Ishikawa (cell line): Measurements from ENCODE around the gene KLF6.

Source experiments
- CEBPB ChIP-seq: IDR thresholded peaks from 2 replicates; pipeline ENCODE4 v1.6.1; 2012
- CREB1 ChIP-seq: IDR thresholded peaks from 2 replicates; pipeline ENCODE4 v1.6.1; 2012; ENCODE audit warnings: low read depth
- EGR1 ChIP-seq: IDR thresholded peaks from 2 replicates; pipeline ENCODE4 v1.6.1; 2012
- EP300 ChIP-seq: IDR thresholded peaks from 2 replicates; pipeline ENCODE4 v1.6.1; 2012; ENCODE audit warnings: borderline replicate concordance
- FOXM1 ChIP-seq: IDR thresholded peaks from 2 replicates; pipeline ENCODE4 v1.6.1; 2012; ENCODE audit warnings: low read depth, borderline replicate concordance
- MAX ChIP-seq: IDR thresholded peaks from 2 replicates; pipeline ENCODE4 v1.6.1; 2012
- NFIC ChIP-seq: IDR thresholded peaks from 2 replicates; pipeline ENCODE4 v1.6.1; 2012
- RAD21 ChIP-seq: IDR thresholded peaks from 2 replicates; pipeline ENCODE4 v1.6.1; 2012; ENCODE audit warnings: low read depth
- REST ChIP-seq: IDR thresholded peaks from 2 replicates; pipeline ENCODE4 v1.6.1; 2012; ENCODE audit warnings: low read depth, mild to moderate bottlenecking
- TAF1 ChIP-seq: IDR thresholded peaks from 2 replicates; pipeline ENCODE4 v1.6.1; 2012; ENCODE audit warnings: low read depth, mild to moderate bottlenecking
- TCF12 ChIP-seq: IDR thresholded peaks from 2 replicates; pipeline ENCODE4 v1.6.1; 2012; ENCODE audit warnings: low read depth
- TEAD4 ChIP-seq: IDR thresholded peaks from 2 replicates; pipeline ENCODE4 v1.6.1; 2012
- YY1 ChIP-seq: IDR thresholded peaks from 2 replicates; pipeline ENCODE4 v1.6.1; 2012; ENCODE audit warnings: low read depth
- ZBTB7A ChIP-seq: IDR thresholded peaks from 2 replicates; pipeline ENCODE4 v1.6.1; 2012; ENCODE audit warnings: low read depth
- TF ChIP-seq, protein P1 (sequence below): IDR thresholded peaks from 2 replicates; pipeline ENCODE4 v1.6.1; 2012

The KLF6 gene

DNA sequence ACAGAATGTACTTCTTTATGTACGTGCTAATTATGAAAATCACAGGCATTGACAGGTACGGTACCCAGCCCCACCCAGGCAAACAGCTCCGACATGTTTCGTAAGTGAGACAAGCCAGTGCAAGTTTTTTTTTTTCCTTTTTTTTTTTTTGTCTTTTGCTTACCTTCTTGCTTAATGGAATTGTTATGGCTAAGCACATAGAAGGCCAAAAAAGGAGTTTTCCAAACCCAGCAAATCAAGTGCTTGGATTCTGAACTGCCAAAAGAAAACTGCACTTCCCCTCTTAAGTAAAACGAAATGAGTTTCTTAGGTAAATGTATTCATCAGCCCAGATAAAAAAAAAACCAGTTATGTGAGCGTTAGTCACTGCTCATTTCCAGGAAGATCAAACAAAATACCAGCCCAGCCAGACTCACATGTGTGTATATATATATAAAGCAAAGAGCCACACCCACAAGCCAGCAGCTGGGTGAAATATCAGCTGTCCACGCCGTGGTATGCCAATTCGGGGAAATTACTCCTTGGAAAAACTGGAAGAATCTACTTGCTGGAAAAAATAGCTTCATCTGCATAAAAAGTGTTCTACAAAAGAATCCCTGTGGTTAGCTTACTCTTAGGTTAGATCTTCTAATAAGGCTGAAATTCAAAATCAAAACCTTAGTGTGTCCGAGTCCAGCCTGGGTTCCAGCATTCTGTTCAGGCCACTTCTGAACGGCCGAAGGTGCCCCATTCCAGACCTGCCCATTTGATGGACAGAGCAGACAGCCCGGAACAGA lies 8.0 kb downstream of the KLF6 start:
- TF ChIP-seq, protein P1, sequence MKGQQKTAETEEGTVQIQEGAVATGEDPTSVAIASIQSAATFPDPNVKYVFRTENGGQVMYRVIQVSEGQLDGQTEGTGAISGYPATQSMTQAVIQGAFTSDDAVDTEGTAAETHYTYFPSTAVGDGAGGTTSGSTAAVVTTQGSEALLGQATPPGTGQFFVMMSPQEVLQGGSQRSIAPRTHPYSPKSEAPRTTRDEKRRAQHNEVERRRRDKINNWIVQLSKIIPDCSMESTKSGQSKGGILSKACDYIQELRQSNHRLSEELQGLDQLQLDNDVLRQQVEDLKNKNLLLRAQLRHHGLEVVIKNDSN: no peak
- TF ChIP-seq EGR1: no peak
- TF ChIP-seq EP300: no peak
- no peak for TF ChIP-seq CREB1
- no peak for TF ChIP-seq REST
- no peak for TF ChIP-seq CEBPB
- TF ChIP-seq YY1: no peak
- no peak for TF ChIP-seq RAD21

- no peak for TF ChIP-seq TAF1
Observed at GRCh38 chr10:3775696-3776551, 9.1 kb downstream of the KLF6 start.

DNA sequence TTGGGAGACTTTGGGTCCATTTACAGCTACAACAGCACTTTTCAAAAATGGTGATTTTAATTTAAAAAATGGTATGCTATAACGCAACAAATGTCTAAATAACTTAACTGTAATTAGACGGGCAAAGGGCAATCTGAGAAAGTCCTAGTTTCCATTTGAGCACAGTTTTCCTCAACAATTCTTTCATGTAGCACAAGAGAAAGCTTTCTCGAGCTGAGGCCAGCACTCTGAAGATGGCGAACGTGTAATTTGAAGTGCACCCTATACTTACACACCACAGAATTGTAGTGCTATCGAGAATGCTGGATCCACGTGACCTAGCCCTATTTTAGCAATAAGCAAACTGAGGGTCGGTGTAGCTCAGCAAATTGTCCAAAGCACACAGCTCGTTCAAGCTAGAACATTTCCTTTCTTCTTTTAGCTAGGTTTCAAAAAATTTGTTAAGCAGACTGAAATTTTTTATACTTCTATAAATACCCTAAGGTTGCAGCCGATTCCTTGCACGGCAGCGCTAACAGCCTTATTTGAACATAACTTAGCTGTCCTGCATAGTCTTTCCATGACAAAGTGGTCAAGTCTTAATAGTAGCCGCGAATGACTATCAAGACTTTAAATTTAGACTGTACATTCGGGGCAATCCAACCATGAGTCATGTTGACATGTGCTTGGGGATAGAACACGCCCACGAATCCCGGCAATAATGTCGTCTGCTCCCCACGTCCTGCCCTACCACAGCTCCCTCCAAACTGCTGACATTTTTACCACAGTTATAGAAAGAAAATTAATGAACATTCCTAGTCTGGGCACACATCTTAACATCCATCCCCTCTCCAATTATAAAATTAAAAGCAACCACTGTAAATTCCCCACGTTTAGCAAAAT lies 10.0 kb downstream of the KLF6 start:
- TF ChIP-seq RAD21 (no peak), ZBTB7A (no peak), TEAD4 (no peak), FOXM1 (no peak), MAX (no peak), CEBPB (no peak)

- TF ChIP-seq RAD21: no peak
- no peak for TF ChIP-seq NFIC
- no peak for TF ChIP-seq CREB1
- TF ChIP-seq TAF1: no peak
- no peak for TF ChIP-seq TCF12
- no peak for TF ChIP-seq FOXM1
- TF ChIP-seq, protein P1: no peak
- no peak for TF ChIP-seq REST
Observed at GRCh38 chr10:3774018-3774813, 10.8 kb downstream of the KLF6 start.

DNA sequence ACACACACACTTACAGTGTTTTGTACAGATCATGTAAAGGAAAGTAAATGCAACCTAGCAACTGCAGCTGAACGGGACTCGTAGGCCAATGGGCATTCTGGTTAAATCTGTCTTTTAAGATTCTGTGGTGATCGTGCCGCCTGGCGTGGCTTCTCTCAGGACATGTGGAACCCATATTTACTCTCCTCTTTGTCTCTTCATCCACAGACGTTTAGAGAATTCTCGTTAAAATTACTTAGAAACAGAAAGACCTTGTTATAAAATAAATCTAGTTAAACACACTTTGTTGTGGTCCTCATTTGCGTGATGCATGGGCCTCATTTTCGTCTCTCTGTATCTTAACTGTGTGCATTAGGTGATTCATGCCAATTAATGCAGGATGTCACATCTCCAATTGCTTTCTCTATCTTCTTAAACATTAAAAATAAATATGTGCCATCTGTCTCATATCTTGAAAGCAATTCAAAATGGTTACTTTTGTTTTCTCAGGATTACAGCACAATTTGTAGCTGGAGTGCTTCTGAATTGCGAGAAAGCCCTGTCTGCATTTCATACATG lies 11.5 kb downstream of the KLF6 start:
- no peak for TF ChIP-seq CREB1
